GM18507 (cell line): ENCODE results near the gene RANBP17.

ENCODE experiments used
- DNase-seq: peaks from one replicate; pipeline ENCODE4 v3.0.0; 2011; ENCODE audit warnings: low read depth; ENCODE audit not compliant: insufficient read length; ENCODE audit errors: extremely low spot score
- FAIRE-seq: peaks from 2 replicates; lab custom pipeline; 2011; peaks lifted over from hg19 to GRCh38; lab: Jason Lieb, UNC

The RANBP17 gene

DNA sequence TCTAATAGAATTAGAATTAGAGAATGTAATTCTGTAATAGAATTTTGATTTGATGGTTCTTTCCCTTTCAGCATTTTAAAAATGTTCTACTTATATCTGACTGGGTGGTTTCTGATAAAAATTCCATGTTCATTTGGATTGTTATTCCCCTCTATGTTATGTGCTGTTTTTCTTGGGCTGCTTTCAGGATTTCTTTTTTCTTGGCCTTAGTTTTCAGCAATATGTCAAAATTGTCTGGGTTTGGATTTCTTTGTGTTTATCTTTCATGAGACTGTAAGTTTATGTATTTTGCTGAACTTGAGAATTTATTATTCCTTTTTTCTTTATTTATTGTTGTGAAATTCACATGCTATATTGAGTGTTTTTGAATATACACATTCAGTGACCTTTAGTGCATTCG is 189.1 kb downstream of the RANBP17 start:
- DNase-seq (no peak), FAIRE-seq (no peak)

GRCh38 chr5:171055875-171056454 is 194.1 kb downstream of the RANBP17 start:
- no peak for FAIRE-seq
- no peak for DNase-seq

DNA sequence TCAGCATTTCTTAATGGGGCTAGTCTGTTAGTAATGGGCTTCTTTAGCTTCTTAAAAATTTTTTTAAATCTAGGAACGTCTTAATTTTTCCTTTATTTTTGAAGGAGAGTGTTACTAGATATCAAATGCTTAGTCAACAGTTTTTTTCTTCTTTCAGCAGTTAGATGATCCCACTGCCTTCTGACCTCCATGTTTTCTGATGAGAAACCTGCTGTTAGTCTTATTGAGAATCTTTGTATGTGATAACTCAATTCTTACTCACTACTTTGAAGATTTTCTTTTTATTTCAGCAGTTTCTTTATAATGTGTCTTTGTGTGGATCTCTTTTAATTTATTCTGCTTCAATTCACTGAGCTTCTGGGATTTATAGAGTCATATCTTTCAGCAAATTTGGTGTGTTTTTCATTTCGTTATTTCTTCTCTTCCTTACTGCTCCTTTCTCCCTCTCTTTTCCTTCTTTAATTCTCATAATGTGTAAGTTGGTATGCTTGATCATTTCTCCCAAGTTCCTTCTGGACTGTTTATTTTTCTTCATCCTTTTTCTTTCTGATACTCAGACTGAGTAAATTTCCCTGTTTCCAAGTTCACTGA is 205.8 kb downstream of the RANBP17 start:
- FAIRE-seq (no peak), DNase-seq (no peak)

- FAIRE-seq (no peak), DNase-seq (no peak)
These were observed 212.9 kb downstream of the RANBP17 start for GRCh38 chr5:171074747-171075146.

DNA sequence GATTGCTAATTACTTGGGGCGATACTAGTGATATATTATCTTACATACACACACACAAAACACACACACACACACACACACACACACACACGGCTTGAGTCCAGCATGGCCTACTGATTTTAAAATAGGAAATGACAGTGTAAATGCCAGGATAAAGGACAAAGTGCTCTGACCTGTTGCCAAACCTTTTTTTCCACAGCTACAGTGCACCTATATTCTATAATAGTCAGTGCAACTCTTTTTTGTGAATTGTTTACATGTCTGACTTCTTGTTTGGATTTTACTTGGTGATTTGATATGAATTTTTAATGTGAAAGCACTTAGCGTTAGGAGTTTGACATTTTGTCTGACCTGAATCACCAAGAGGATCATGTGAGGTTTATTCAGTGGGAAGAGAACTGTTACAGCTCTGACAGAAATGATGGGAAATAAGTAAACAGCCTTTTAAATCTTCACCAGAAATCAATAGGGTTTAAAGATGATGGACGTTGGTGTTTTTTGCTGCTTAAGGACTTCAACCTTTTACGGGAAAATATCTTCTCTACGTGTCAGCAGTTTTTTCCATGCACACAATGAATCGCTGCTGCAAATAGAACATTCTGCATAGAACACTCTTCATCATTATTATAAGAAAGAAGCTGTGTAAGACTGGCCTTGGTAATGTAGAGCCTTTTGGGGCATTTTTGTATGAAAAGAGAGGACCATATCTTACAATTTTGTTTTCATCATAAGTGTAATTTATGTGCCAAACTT is 218.5 kb downstream of the RANBP17 start:
- no peak for DNase-seq
- FAIRE-seq, result no peak

- FAIRE-seq (no peak), DNase-seq (no peak)
These were observed 219.5 kb downstream of the RANBP17 start for GRCh38 chr5:171081319-171081718.

DNA sequence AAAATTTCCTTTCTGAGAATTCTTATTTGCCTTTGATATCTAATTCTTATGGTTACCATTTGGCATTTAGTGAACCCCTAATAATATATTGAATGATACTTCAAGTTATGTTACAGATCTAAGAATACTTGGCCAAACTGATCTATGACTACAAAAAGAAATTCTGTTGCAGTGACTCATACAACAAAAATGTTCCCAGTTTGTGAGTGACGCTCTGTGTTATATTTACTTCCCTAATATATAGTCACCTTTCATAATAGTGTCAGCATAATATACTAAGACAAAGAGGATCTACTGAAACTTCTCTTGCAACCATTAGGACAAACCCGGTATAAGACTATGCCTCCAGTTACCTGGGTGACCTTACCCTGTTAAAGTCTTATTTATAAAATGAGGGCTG is 230.4 kb downstream of the RANBP17 start:
- no peak for FAIRE-seq
- no peak for DNase-seq

- FAIRE-seq (no peak), DNase-seq (no peak)
These were observed 231.8 kb downstream of the RANBP17 start for GRCh38 chr5:171093598-171093997.

DNA sequence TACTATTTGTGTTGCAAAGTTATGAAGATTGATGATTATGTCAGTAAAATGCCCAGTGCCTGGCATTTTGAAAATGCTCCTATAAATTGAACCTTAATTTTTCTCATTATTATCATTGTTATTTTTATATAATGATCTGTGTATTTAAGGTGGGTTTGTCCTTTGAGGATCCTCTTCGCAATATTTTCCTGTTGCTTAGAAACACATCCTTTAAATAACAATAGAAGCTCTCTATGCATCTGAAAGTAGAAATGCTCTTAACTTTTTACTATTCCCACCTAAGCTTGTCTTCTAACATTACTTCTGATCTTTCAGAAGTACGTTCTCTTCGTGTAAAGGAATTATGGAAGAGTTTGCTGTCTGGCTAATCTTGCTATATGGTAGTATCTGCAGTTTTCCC is 232.5 kb downstream of the RANBP17 start:
- DNase-seq (no peak), FAIRE-seq (no peak)

DNA sequence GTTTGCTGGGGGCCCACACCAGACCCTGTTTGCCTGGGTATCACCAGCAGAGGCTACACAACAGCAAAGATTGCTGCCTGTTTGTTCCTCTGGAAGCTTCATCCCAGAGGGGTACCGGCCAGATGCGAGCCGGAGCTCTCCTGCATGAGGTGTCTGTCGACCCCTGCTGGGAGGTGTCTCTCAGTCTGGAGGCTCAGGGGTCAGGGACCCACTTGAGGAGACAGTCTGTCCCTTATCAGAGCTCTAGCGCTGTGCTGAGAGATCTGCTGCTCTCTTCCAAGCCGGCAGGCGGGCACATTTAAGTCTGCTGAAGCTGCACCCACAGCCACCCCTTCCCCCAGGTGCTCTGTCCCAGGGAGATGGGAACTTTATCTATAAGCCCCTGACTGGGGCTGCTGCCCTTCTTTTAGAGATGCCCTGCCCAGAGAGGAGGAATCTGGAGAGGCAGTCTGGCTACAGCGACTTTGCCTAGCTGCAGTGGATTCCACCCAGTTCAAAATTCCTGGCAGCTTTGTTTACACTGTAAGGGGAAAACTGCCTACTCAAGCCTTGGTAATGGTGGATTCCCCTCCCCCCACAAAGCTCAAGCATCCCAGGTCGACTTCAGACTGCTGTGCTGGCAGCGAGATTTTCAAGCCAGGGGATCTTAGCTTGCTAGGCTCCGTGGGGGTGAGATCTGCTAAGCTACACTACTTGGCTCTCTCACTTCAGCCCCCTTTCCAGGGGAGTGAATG is 241.2 kb downstream of the RANBP17 start:
- DNase-seq (no peak), FAIRE-seq (no peak)

- FAIRE-seq (no peak), DNase-seq (no peak)
These were observed 245.9 kb downstream of the RANBP17 start for GRCh38 chr5:171107669-171108068.

- FAIRE-seq (no peak), DNase-seq (no peak)
These were observed 253.7 kb downstream of the RANBP17 start for GRCh38 chr5:171115519-171115918.

- DNase-seq, result no peak
- no peak for FAIRE-seq
These were observed 254.9 kb downstream of the RANBP17 start for GRCh38 chr5:171116719-171117118.

GRCh38 chr5:171120986-171121622 is 259.3 kb downstream of the RANBP17 start:
- FAIRE-seq (no peak), DNase-seq (no peak)

DNA sequence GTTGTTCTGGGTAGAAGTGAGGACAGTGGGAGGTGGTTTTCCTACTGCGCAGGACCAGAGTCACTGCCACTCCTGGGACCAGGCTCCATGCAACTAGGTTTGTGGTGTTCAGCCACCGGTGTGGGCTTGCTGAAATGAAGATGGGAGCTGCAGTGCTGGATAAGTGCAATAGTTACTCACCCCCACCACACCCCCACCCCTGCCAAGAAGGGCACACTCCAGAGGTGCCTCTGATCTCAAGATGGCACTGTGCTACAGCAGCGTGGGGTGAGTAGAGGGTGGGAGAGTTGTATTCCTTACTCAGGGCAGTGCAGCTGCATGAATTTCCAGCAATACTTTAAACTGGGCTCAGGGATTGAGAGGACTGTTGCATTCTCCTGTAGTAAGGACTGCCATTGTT is 259.8 kb downstream of the RANBP17 start:
- DNase-seq (no peak), FAIRE-seq (no peak)

GRCh38 chr5:171122372-171122771 is 260.6 kb downstream of the RANBP17 start:
- no peak for DNase-seq
- no peak for FAIRE-seq

GRCh38 chr5:171123417-171123816 is 261.6 kb downstream of the RANBP17 start:
- no peak for FAIRE-seq
- DNase-seq, result no peak

DNA sequence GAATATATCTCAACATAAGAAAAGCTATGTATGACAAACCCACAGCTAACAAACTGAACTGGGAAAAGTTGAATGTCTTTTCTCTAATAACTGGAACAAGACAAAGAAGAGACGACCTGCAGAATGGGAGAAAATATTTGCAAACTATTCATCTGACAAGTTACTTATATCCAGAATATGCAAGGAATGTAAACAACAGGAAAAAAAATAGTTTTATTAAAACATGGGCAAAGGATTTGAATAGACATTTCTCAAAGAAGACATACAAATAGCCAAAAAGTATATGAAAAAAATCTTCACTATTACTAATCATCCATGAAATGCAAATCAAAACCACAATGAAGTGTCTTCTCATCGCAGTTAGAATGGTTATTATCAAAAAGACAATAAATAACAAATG is 265.5 kb downstream of the RANBP17 start:
- DNase-seq (no peak), FAIRE-seq (no peak)

DNA sequence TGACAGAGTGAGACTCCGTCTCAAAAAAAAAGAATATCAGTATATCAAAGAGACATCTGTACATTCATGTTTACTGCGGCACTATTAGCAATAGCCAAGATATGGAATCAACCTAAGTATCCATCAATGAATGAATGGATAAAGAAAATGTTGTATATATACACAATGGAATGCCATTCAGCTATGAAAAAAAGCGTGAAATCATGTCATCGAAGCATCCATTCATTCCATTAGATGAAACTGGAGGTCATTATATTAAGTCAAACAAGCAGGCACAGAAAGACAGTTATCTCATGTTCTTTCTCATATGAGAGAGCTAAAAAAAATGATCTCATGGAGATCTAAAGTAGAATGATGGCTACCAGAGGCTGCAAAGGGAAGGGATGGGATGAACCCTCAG is 266.3 kb downstream of the RANBP17 start:
- DNase-seq (no peak), FAIRE-seq (no peak)

GRCh38 chr5:171129308-171129707 is 267.5 kb downstream of the RANBP17 start:
- no peak for DNase-seq
- FAIRE-seq, result no peak
